Activated CD8-positive, alpha-beta memory T cell treated with anti-CD3 and anti-CD28 coated beads for 24 hours (primary cell): ENCODE measurements around the gene LRRC51.

ENCODE experiments used
- DNase-seq: peaks from one replicate; pipeline ENCODE4 v3.0.0-alpha.2; 2020

The LRRC51 gene

GRCh38 chr11:72070491-72070890 is 10.2 kb upstream of the LRRC51 start:
- no peak for DNase-seq

GRCh38 chr11:72072348-72072747 is 8.3 kb upstream of the LRRC51 start:
- no peak for DNase-seq

- no peak for DNase-seq
Observed at GRCh38 chr11:72075109-72075508, 5.5 kb upstream of the LRRC51 start.

GRCh38 chr11:72075756-72076155 is 4.9 kb upstream of the LRRC51 start:
- DNase-seq = no peak

- DNase-seq = no peak
Observed at GRCh38 chr11:72078477-72078876, 2.2 kb upstream of the LRRC51 start.

- no peak for DNase-seq
Observed at GRCh38 chr11:72079819-72080325, 778 bp upstream of the LRRC51 start.

- DNase-seq = no peak
Observed at GRCh38 chr11:72081184-72081644, 564 bp downstream of the LRRC51 start.

- no peak for DNase-seq
Observed at GRCh38 chr11:72081821-72082453, 1.3 kb downstream of the LRRC51 start.

- DNase-seq = no peak
Observed at GRCh38 chr11:72083414-72083813, 2.8 kb downstream of the LRRC51 start.

GRCh38 chr11:72084076-72084475 is 3.4 kb downstream of the LRRC51 start:
- DNase-seq = no peak

GRCh38 chr11:72084965-72085364 is 4.3 kb downstream of the LRRC51 start:
- no peak for DNase-seq

GRCh38 chr11:72085621-72086351 is 5.1 kb downstream of the LRRC51 start:
- DNase-seq = no peak

GRCh38 chr11:72088076-72088808 is 7.6 kb downstream of the LRRC51 start:
- no peak for DNase-seq

- peak; percentile 82 for DNase-seq
Observed at GRCh38 chr11:72091292-72091691, 10.6 kb downstream of the LRRC51 start.

- no peak for DNase-seq
Observed at GRCh38 chr11:72098741-72099140, 18.1 kb downstream of the LRRC51 start.

GRCh38 chr11:72100009-72100408 is 19.4 kb downstream of the LRRC51 start:
- no peak for DNase-seq

- no peak for DNase-seq
Observed at GRCh38 chr11:72100462-72100861, 19.8 kb downstream of the LRRC51 start.

GRCh38 chr11:72102162-72102561 is 21.5 kb downstream of the LRRC51 start:
- DNase-seq = no peak

GRCh38 chr11:72102631-72102945 is 21.9 kb downstream of the LRRC51 start:
- no peak for DNase-seq

- DNase-seq = peak; percentile 98
Observed at GRCh38 chr11:72102946-72103753, 22.5 kb downstream of the LRRC51 start, which contains the start of gene LAMTOR1. Gene LAMTOR1 (minus strand): TSS chr11:72103297. CDS start chr11:72103224, 73 bp downstream.

- no peak for DNase-seq
Observed at GRCh38 chr11:72103754-72104167, 23.1 kb downstream of the LRRC51 start.

- DNase-seq = no peak
Observed at GRCh38 chr11:72105888-72106287, 25.2 kb downstream of the LRRC51 start, which contains the start of gene TOMT. Gene TOMT (plus strand): TSS chr11:72105924. CDS start chr11:72105952, 28 bp downstream.
